ENCODE measurements around the gene MRPL30. TPM values are rescaled to one million over a fixed set of nuclear protein-coding genes. Genes with fewer than 3 reads are reported as not detected.
A peak's percentile ranks its signal among the peaks of the same experiment; 100 is the strongest.
"Not testable (repeated sequence)": the region's sequence is repeated elsewhere in the genome, so short reads cannot be mapped to it uniquely, and the experiment has no call there.

The MRPL30 gene
- total RNA-seq, 1 donor from 2014 or later: 25.3 TPM

GRCh38 chr2:99187011-99187410, 6.0 kb downstream of the MRPL30 start:
- no peak for DNase-seq (ENCODE audit: low read depth)
- TF ChIP-seq CTCF (conservative IDR thresholded peaks at IDR 0.05; ENCODE audit: low read depth, low read length): no peak
- no peak overlapping the region for H3K4me3 ChIP-seq (ENCODE audit: low read depth, low read length)

GRCh38 chr2:99188357-99188756, 7.4 kb downstream of the MRPL30 start:
- H3K4me3 ChIP-seq (ENCODE audit: low read depth, low read length): no peak overlapping the region
- no peak for DNase-seq (ENCODE audit: low read depth)
- TF ChIP-seq CTCF (conservative IDR thresholded peaks at IDR 0.05; ENCODE audit: low read depth, low read length): no peak

GRCh38 chr2:99190548-99190947, 9.6 kb downstream of the MRPL30 start:
- peak; percentile 24 for TF ChIP-seq CTCF (conservative IDR thresholded peaks at IDR 0.05; ENCODE audit: low read depth, low read length)
- no peak for DNase-seq (ENCODE audit: low read depth)
- no peak overlapping the region for H3K4me3 ChIP-seq (ENCODE audit: low read depth, low read length)

GRCh38 chr2:99192364-99192763, 11.4 kb downstream of the MRPL30 start:
- H3K4me3 ChIP-seq (ENCODE audit: low read depth, low read length); DNase-seq (ENCODE audit: low read depth): not testable (repeated sequence)

- no peak overlapping the region for H3K4me3 ChIP-seq (ENCODE audit: low read depth, low read length)
- TF ChIP-seq CTCF (conservative IDR thresholded peaks at IDR 0.05; ENCODE audit: low read depth, low read length): no peak
- DNase-seq (ENCODE audit: low read depth): no peak
These were observed 17.3 kb downstream of the MRPL30 start for GRCh38 chr2:99198103-99198841.

GRCh38 chr2:99200076-99200800, 19.3 kb downstream of the MRPL30 start:
- H3K4me3 ChIP-seq (ENCODE audit: low read depth, low read length): no peak overlapping the region
- TF ChIP-seq CTCF (conservative IDR thresholded peaks at IDR 0.05; ENCODE audit: low read depth, low read length): no peak
- no peak for DNase-seq (ENCODE audit: low read depth)

GRCh38 chr2:99201959-99202678, 21.1 kb downstream of the MRPL30 start:
- DNase-seq (ENCODE audit: low read depth): no peak
- peak; percentile 32 for TF ChIP-seq CTCF (conservative IDR thresholded peaks at IDR 0.05; ENCODE audit: low read depth, low read length)
- no peak overlapping the region for H3K4me3 ChIP-seq (ENCODE audit: low read depth, low read length)
